ENCODE measurements around the gene IQUB. TPM values are rescaled to one million over a fixed set of nuclear protein-coding genes. Genes with fewer than 3 reads are reported as not detected.

IQUB gene
- total and polyA plus RNA-seq, 2 donors (not counting 3 experiments of a cell fraction or from before 2014, with no cell fraction given), result 0.01 TPM; not detected in 1

- no TSS peak for BruUV-seq (replicated peaks)
- Histone ChIP-seq H3K79me2 (ENCODE audit: control insufficient read depth, insufficient read depth, low read length) (no peaks in the 10 kb centered on the region), H3K27me3 (ENCODE audit: control insufficient read depth in 2 of 2, insufficient read depth in 2 of 2, low read length in 2 of 2) (peaks cover 5 to 8% of the 10 kb centered on the region in 2 experiments), H2AFZ (ENCODE audit: low read depth, low read length) (no peak overlapping the region), H4K20me1 (replicated peaks; ENCODE audit: control insufficient read depth, extremely low read depth, insufficient read depth, low read length) (no peaks in the 10 kb centered on the region), H3K4me2 (ENCODE audit: insufficient read depth, low read length) (peak overlapping the region; percentile 45), H3K9ac (replicated peaks; ENCODE audit: extremely low read depth, insufficient read depth, low read length) (no peak overlapping the region), H3K4me3 (replicated peaks in 1 of 3; ENCODE audit: insufficient read depth in 1 of 3, low read depth in 1 of 3, low read length in 3 of 3) (no peak overlapping the region), H3K4me1 (ENCODE audit: control insufficient read depth, extremely low read depth, insufficient read depth, low read length) (peaks cover 24% of the 10 kb centered on the region), H3K9me3 (replicated peaks; ENCODE audit: control insufficient read depth, insufficient read depth, low read length) (no peaks in the 10 kb centered on the region), H3K27ac (ENCODE audit: insufficient read depth, low read depth, low read length) (peak overlapping the region; percentile 49), H3K36me3 (ENCODE audit: control insufficient read depth in 2 of 2, extremely low read depth in 1 of 2, insufficient read depth in 2 of 2, low read length in 2 of 2) (peaks cover 0 to 2% of the 10 kb centered on the region in 2 experiments), H3K9me1 (replicated peaks; ENCODE audit: control insufficient read depth, extremely low read depth, insufficient read depth, low read length) (no peaks in the 10 kb centered on the region)
- CTCF ChIA-PET, result interaction anchor here (5.0 kb wide), 1 partner anchor 43 kb away, joined by 60 read pairs; no protein-coding TSS in a partner anchor
- POLR2A ChIA-PET, result no interaction called here
- FAIRE-seq (peak; percentile 84), DNase-seq (ENCODE audit: low read depth, low spot score) (peak; percentile 84)
- dilution Hi-C loops (cut with MboI; ENCODE audit: extremely low pct_ligation_motif_present, low sequenced_read_pairs) (no loop called here), intact Hi-C loops (cut with micrococcal nuclease) (loop anchor here (1.0 to 10.0 kb wide), 4 partner anchors 19 to 733 kb away; partner anchors contain the start of gene NDUFA5)
- no peak for TF ChIP-seq POLR2A (IDR thresholded peaks at IDR 0.05; ENCODE audit: low read depth, low read length)
- TF ChIP-seq FOS (IDR thresholded peaks at IDR 0.05; ENCODE audit: borderline replicate concordance, insufficient read depth, low read length), result peak; percentile 93
- no peak for TF ChIP-seq MYC (IDR thresholded peaks at IDR 0.05; ENCODE audit: low read depth, low read length)
- no peak for TF ChIP-seq EZH2 (IDR thresholded peaks at IDR 0.05; ENCODE audit: borderline replicate concordance, low read depth, low read length, severe bottlenecking)
- TF ChIP-seq GATA2 (IDR thresholded peaks at IDR 0.05; ENCODE audit: insufficient read depth, insufficient read length, low read depth, low read length), result peak; percentile 74
- TF ChIP-seq POLR2AphosphoS5 (IDR thresholded peaks at IDR 0.05; ENCODE audit: insufficient read depth, low read depth, low read length), result peak; percentile 65
- TF ChIP-seq CTCF (IDR thresholded peaks at IDR 0.05; ENCODE audit: extremely low read depth in 1 of 2, insufficient read depth in 1 of 2, low read depth in 1 of 2, low read length in 2 of 2), result no peak
- TF ChIP-seq JUN (IDR thresholded peaks at IDR 0.05; ENCODE audit: borderline replicate concordance, insufficient read depth, insufficient read length, low read depth), result peak; percentile 93
- TF ChIP-seq MAX (IDR thresholded peaks at IDR 0.05; ENCODE audit: insufficient read depth, insufficient read length), result no peak
These were observed 3.9 kb upstream of the IQUB start for GRCh38 chr7:123538189-123538714.

All from endothelial cell of umbilical vein (primary cell).